IPS-18c (cell line): Measurements from ENCODE around the gene DRD3.

ENCODE experiments used
- H3K4me3 ChIP-seq: 2 replicates; pipeline ENCODE4 v1.7.0; 2013; ENCODE audit warnings: low read depth, mild to moderate bottlenecking, low read length, moderate library complexity; ENCODE audit not compliant: insufficient read depth
- H3K9me3 ChIP-seq: one replicate; pipeline ENCODE4 v1.6.1; 2013; ENCODE audit warnings: mild to moderate bottlenecking, low read length, moderate library complexity; ENCODE audit not compliant: control insufficient read depth, insufficient read depth

Gene DRD3

GRCh38 chr3:114206342-114206741 is 27.5 kb upstream of the DRD3 start:
- Histone ChIP-seq H3K9me3 (no peaks in the 10 kb centered on the region), H3K4me3 (no peak overlapping the region)

- no peak overlapping the region for H3K4me3 ChIP-seq
Measured at GRCh38 chr3:114205541-114205940, 26.7 kb upstream of the DRD3 start.

GRCh38 chr3:114194750-114195149 is 15.9 kb upstream of the DRD3 start:
- Histone ChIP-seq H3K4me3 (no peak overlapping the region), H3K9me3 (no peaks in the 10 kb centered on the region)

More at GRCh38 chr3:114205541-114205940, 26.7 kb upstream of the DRD3 start:
- H3K9me3 ChIP-seq, result no peaks in the 10 kb centered on the region

GRCh38 chr3:114192136-114192535 is 13.3 kb upstream of the DRD3 start:
- Histone ChIP-seq H3K4me3 (no peak overlapping the region), H3K9me3 (no peaks in the 10 kb centered on the region)

GRCh38 chr3:114186501-114186900 is 7.6 kb upstream of the DRD3 start:
- H3K4me3 ChIP-seq, result no peak overlapping the region
- no peaks in the 10 kb centered on the region for H3K9me3 ChIP-seq

GRCh38 chr3:114179575-114179974 is 723 bp upstream of the DRD3 start:
- Histone ChIP-seq H3K9me3 (no peaks in the 10 kb centered on the region), H3K4me3 (no peak overlapping the region)

GRCh38 chr3:114176890-114177289 is 2.0 kb downstream of the DRD3 start:
- no peak overlapping the region for H3K4me3 ChIP-seq
- no peaks in the 10 kb centered on the region for H3K9me3 ChIP-seq

- Histone ChIP-seq H3K9me3 (no peaks in the 10 kb centered on the region), H3K4me3 (no peak overlapping the region)
Measured at GRCh38 chr3:114176487-114176886, 2.4 kb downstream of the DRD3 start.

GRCh38 chr3:114175204-114175987 is 3.5 kb downstream of the DRD3 start:
- H3K4me3 ChIP-seq, result no peak overlapping the region
- no peaks in the 10 kb centered on the region for H3K9me3 ChIP-seq

- no peak overlapping the region for H3K4me3 ChIP-seq
- no peaks in the 10 kb centered on the region for H3K9me3 ChIP-seq
Measured at GRCh38 chr3:114171677-114172076, 7.2 kb downstream of the DRD3 start.

- H3K9me3 ChIP-seq, result no peaks in the 10 kb centered on the region
- no peak overlapping the region for H3K4me3 ChIP-seq
Measured at GRCh38 chr3:114168150-114168549, 10.7 kb downstream of the DRD3 start.

- Histone ChIP-seq H3K9me3 (peaks cover 2% of the 10 kb centered on the region), H3K4me3 (no peak overlapping the region)
Measured at GRCh38 chr3:114157321-114157720, 21.5 kb downstream of the DRD3 start.

- H3K4me3 ChIP-seq, result no peak overlapping the region
- peaks cover 2% of the 10 kb centered on the region for H3K9me3 ChIP-seq
Measured at GRCh38 chr3:114155370-114155821, 23.5 kb downstream of the DRD3 start.

GRCh38 chr3:114154321-114154821 is 24.5 kb downstream of the DRD3 start:
- Histone ChIP-seq H3K4me3 (no peak overlapping the region), H3K9me3 (peaks cover 2% of the 10 kb centered on the region)

GRCh38 chr3:114152519-114153151 is 26.2 kb downstream of the DRD3 start:
- Histone ChIP-seq H3K9me3 (peaks cover 2% of the 10 kb centered on the region), H3K4me3 (peak overlapping the region; percentile 21; the same call in 1 of the 2 replicates)

GRCh38 chr3:114151091-114151490 is 27.8 kb downstream of the DRD3 start:
- no peak overlapping the region for H3K4me3 ChIP-seq
- no peaks in the 10 kb centered on the region for H3K9me3 ChIP-seq

GRCh38 chr3:114147251-114147650 is 31.6 kb downstream of the DRD3 start:
- H3K4me3 ChIP-seq, result no peak overlapping the region
- no peaks in the 10 kb centered on the region for H3K9me3 ChIP-seq
